AG04449 (cell line): Measurements from ENCODE around the gene ST6GALNAC2.

ENCODE experiments used
- CTCF ChIA-PET: fragments of 350-600 bp; formaldehyde crosslinking; extraction: SDS; loops from one replicate; lab custom pipeline; 2021; ENCODE audit warnings: antibody characterized with exemption; lab: Yijun Ruan, JAX
- POLR2A ChIA-PET: fragments of 400-600, 350-600 bp; formaldehyde crosslinking; extraction: SDS; loops from one replicate; lab custom pipeline; 2020; ENCODE audit warnings: antibody characterized with exemption, inconsistent platforms; lab: Yijun Ruan, JAX
- DNase-seq: peaks from one replicate; pipeline ENCODE4 v3.0.0-alpha.2; 2010; ENCODE audit warnings: low read depth, low spot score
- H3K4me3 ChIP-seq: 2 replicates; pipeline ENCODE4 v1.5.1; 2011; ENCODE audit warnings: low read depth, mild to moderate bottlenecking, control low read depth, low read length
- CTCF ChIP-seq: IDR thresholded peaks from one replicate; pipeline ENCODE4 v1.5.1; 2011; ENCODE audit warnings: mild to moderate bottlenecking, moderate library complexity, low read length, control low read depth, inconsistent platforms; ENCODE audit not compliant: insufficient read depth; ENCODE audit errors: missing control alignments

The ST6GALNAC2 gene

GRCh38 chr17:76575570-76575969, 10.1 kb downstream of the ST6GALNAC2 start:
- CTCF ChIA-PET: interaction anchor here (0.8 to 3.9 kb wide), 5 partner anchors 9 to 49 kb away, joined by 3 to 14 read pairs (median 4); partner anchors contain the start of gene ST6GALNAC2
- POLR2A ChIA-PET: no interaction called here
- no peak overlapping the region for H3K4me3 ChIP-seq
- TF ChIP-seq CTCF: no peak
- no peak for DNase-seq

GRCh38 chr17:76574166-76574565, 11.5 kb downstream of the ST6GALNAC2 start:
- no peak for TF ChIP-seq CTCF
- no peak for DNase-seq
- POLR2A ChIA-PET: no interaction called here
- CTCF ChIA-PET: interaction anchor here (1.1 to 1.2 kb wide), 2 partner anchors 11 to 50 kb away, joined by 4 read pairs; partner anchors contain the start of gene ST6GALNAC2
- no peak overlapping the region for H3K4me3 ChIP-seq

GRCh38 chr17:76573096-76573495, 12.6 kb downstream of the ST6GALNAC2 start:
- POLR2A ChIA-PET: no interaction called here
- CTCF ChIA-PET: interaction anchor here (1.0 to 1.2 kb wide), 2 partner anchors 26 to 51 kb away, joined by 3 to 4 read pairs; no protein-coding TSS in a partner anchor
- DNase-seq: no peak
- TF ChIP-seq CTCF: no peak
- H3K4me3 ChIP-seq: no peak overlapping the region

- CTCF ChIA-PET: interaction anchor here (1.9 kb wide), 1 partner anchor 52 kb away, joined by 5 read pairs; no protein-coding TSS in a partner anchor
- TF ChIP-seq CTCF: no peak
- DNase-seq: no peak
- POLR2A ChIA-PET: no interaction called here
- H3K4me3 ChIP-seq: no peak overlapping the region
Observed at GRCh38 chr17:76572201-76572910, 13.3 kb downstream of the ST6GALNAC2 start.

GRCh38 chr17:76570877-76571471, 14.7 kb downstream of the ST6GALNAC2 start:
- no peak overlapping the region for H3K4me3 ChIP-seq
- POLR2A ChIA-PET: no interaction called here
- CTCF ChIA-PET: interaction anchor here (1.0 to 1.9 kb wide), 2 partner anchors 13 to 53 kb away, joined by 3 to 5 read pairs; no protein-coding TSS in a partner anchor
- TF ChIP-seq CTCF: no peak
- no peak for DNase-seq

GRCh38 chr17:76570457-76570856, 15.2 kb downstream of the ST6GALNAC2 start:
- H3K4me3 ChIP-seq: no peak overlapping the region
- POLR2A ChIA-PET: no interaction called here
- no peak for TF ChIP-seq CTCF
- CTCF ChIA-PET: interaction anchor here (1.0 to 1.6 kb wide), 2 partner anchors 12 to 54 kb away, joined by 3 to 4 read pairs; no protein-coding TSS in a partner anchor
- no peak for DNase-seq
